Astrocyte (in vitro differentiated cells and primary cell): ENCODE results near the gene SDHB.

Experiments
- CTCF ChIP-seq: IDR thresholded peaks from 2 replicates; pipeline ENCODE4 v1.5.1; 2011; ENCODE audit warnings: low read depth, mild to moderate bottlenecking, inconsistent platforms, low read length, moderate library complexity; ENCODE audit not compliant: insufficient read depth
- EZH2 ChIP-seq: IDR thresholded peaks from 2 replicates; pipeline ENCODE4 v1.6.1; 2012; ENCODE audit warnings: mild to moderate bottlenecking, low read length, inconsistent platforms; ENCODE audit not compliant: insufficient read depth

GRCh38 chr1:17101261-17101660 is 47.4 kb upstream of the SDHB start:
- TF ChIP-seq CTCF (no peak), EZH2 (no peak)
